ENCODE data around the gene GBP1.
"Not testable (repeated sequence)": the region's sequence is repeated elsewhere in the genome, so short reads cannot be mapped to it uniquely, and the experiment has no call there.

GBP1 gene

GRCh38 chr1:89081005-89081404 lies 16.0 kb upstream of the GBP1 start:
- TF ChIP-seq, protein P1, sequence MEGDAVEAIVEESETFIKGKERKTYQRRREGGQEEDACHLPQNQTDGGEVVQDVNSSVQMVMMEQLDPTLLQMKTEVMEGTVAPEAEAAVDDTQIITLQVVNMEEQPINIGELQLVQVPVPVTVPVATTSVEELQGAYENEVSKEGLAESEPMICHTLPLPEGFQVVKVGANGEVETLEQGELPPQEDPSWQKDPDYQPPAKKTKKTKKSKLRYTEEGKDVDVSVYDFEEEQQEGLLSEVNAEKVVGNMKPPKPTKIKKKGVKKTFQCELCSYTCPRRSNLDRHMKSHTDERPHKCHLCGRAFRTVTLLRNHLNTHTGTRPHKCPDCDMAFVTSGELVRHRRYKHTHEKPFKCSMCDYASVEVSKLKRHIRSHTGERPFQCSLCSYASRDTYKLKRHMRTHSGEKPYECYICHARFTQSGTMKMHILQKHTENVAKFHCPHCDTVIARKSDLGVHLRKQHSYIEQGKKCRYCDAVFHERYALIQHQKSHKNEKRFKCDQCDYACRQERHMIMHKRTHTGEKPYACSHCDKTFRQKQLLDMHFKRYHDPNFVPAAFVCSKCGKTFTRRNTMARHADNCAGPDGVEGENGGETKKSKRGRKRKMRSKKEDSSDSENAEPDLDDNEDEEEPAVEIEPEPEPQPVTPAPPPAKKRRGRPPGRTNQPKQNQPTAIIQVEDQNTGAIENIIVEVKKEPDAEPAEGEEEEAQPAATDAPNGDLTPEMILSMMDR (IDR thresholded peaks at IDR 0.05; ENCODE audit: low read depth, low read length, missing control alignments) = no peak
- no peak for DNase-seq (ENCODE audit: extremely low read depth, low read depth)
- no peak overlapping the region for H3K4me3 ChIP-seq (replicated peaks; ENCODE audit: low read depth, low read length)

DNA sequence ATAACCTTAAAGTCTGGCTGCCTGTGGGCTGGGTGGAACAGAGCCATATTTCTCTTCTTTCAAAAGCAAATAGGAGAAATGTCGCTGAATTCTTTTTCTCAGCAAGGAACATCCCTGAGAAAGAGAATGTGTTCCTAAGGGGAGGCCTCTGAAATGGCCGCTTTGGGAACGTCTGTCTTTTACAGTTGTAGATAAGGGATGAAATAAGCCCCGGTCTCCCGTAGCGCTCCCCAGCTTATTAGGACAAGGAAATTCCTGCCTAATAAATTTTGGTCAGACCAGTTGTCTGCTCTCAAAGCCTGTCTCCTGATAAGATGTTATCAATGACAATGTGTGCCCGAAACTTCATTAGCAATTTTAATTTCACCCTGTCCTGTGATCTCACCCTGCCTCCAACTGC lies 15.1 kb upstream of the GBP1 start:
- not testable (repeated sequence) for DNase-seq (ENCODE audit: extremely low read depth, low read depth); H3K4me3 ChIP-seq (replicated peaks; ENCODE audit: low read depth, low read length)

DNA sequence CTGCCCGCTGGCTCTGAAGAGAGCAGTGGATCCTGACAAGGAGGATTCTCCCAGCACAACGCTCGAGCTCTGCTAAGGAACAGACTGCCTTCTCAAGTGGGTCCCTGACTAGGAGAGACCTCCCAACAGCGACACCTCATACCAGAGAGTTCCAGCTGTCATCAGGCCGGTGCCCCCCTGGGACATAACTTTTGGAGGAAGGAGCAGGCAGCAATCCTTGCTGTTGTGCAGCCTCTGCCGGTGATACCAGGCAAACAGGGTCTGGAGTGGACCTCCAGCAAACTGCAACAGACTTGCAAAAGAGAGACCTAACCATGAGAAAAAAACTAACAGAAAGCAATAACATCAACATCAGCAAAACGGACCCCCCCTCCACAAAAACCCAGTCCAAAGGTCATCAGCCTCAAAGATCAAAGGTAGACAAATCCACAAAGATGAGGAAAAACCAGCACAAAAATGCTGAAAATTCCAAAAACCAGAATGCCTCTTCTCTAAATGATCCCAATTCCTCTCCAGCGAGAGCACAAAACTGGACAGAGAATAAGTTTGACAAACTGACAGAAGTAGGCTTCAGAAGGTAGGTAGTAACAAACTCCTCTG lies 7.6 kb upstream of the GBP1 start:
- not testable (repeated sequence) for DNase-seq (ENCODE audit: extremely low read depth, low read depth); H3K4me3 ChIP-seq (replicated peaks; ENCODE audit: low read depth, low read length)

GRCh38 chr1:89070509-89070908 lies 5.5 kb upstream of the GBP1 start:
- no peak overlapping the region for H3K4me3 ChIP-seq (replicated peaks; ENCODE audit: low read depth, low read length)
- TF ChIP-seq, protein P1 (IDR thresholded peaks at IDR 0.05; ENCODE audit: low read depth, low read length, missing control alignments) = no peak
- DNase-seq (ENCODE audit: extremely low read depth, low read depth) = no peak

DNA sequence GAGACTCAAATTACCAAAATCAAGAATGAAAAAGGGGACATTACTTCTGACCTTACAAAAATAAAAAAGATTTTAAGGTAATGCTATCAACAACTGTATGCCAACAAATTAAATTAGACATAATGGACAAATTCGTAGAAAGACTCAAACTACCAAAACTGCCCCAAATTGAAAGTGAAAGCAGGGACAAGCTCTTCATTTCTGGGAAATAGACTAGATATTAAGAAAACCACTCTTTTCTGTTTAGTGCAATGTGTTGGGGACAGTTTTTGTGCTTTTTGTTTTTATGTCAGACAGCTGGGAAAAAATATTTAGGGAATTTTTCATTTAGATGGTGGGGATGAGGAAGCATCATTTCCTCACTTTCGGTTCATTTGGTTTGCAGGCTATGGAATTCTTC lies 4.9 kb upstream of the GBP1 start:
- H3K4me3 ChIP-seq (replicated peaks; ENCODE audit: low read depth, low read length) = no peak overlapping the region
- TF ChIP-seq, protein P1 (IDR thresholded peaks at IDR 0.05; ENCODE audit: low read depth, low read length, missing control alignments) = no peak
- no peak for DNase-seq (ENCODE audit: extremely low read depth, low read depth)

DNA sequence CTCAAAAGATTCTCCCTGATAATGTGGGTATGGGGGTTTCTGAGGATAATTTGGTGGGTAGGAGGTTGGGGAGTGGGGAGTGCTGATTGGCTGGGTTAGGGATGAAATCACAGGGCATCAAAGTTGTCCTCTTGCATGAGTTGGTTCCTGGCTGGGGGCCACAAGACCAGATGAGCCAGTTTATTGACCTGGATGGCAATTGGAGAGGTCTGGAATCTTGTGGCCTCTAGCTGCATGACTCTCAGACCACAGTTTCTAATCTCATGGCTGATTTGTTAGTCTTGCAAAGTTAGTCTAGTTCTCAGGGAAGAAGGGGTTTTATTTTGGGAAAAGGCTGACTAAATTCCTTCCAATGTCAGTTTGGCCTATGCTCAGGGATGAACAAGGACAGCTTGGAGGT lies 3.3 kb upstream of the GBP1 start:
- TF ChIP-seq, protein P1 (IDR thresholded peaks at IDR 0.05; ENCODE audit: low read depth, low read length, missing control alignments) = no peak
- DNase-seq (ENCODE audit: extremely low read depth, low read depth) = no peak
- H3K4me3 ChIP-seq (replicated peaks; ENCODE audit: low read depth, low read length) = no peak overlapping the region

DNA sequence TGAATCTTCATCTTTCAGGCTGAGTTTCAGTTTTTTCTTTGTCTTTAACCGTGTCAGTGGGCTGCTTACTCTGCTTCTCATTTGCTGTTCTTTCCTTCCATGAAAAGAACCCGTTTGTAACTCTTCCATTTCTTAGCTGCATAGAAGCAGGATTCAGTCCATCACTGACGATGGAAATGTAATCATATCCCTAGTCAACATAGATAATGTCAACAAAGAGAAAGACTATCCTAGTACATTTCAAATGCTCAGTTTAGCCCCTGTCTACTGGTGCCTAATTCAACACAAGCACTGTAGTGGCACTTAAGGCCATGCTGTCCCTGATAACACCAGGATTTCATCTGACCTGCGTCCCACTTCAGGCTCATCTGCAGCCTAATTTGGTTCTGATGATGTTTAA lies 376 bp downstream of the GBP1 start:
- TF ChIP-seq, protein P1 (IDR thresholded peaks at IDR 0.05; ENCODE audit: low read depth, low read length, missing control alignments) = no peak
- H3K4me3 ChIP-seq (replicated peaks; ENCODE audit: low read depth, low read length) = peak overlapping the region; percentile 44
- no peak for DNase-seq (ENCODE audit: extremely low read depth, low read depth)

GRCh38 chr1:89063094-89063493 lies 1.9 kb downstream of the GBP1 start:
- no peak for DNase-seq (ENCODE audit: extremely low read depth, low read depth)
- TF ChIP-seq, protein P1 (IDR thresholded peaks at IDR 0.05; ENCODE audit: low read depth, low read length, missing control alignments) = no peak
- no peak overlapping the region for H3K4me3 ChIP-seq (replicated peaks; ENCODE audit: low read depth, low read length)
